Activated T-helper 9 cell treated with anti-CD3 and anti-CD28 coated beads, Interleukin-2, amount 50 U/mL, for 16 hours (primary cell): ENCODE measurements around the gene WDR37.
"Not testable (repeated sequence)": the region's sequence is repeated elsewhere in the genome, so short reads cannot be mapped to it uniquely, and the experiment has no call there.

ENCODE experiments used
- DNase-seq: peaks from one replicate; pipeline ENCODE4 v3.0.0-alpha.2; 2020; ENCODE audit warnings: low read depth

Gene WDR37

GRCh38 chr10:1153805-1154351 is 97.7 kb downstream of the WDR37 start:
- DNase-seq = no peak

GRCh38 chr10:1154531-1155295 is 98.5 kb downstream of the WDR37 start:
- no peak for DNase-seq

- DNase-seq = no peak
Measured at GRCh38 chr10:1155791-1156615, 99.8 kb downstream of the WDR37 start.

GRCh38 chr10:1156616-1156886 is 100.4 kb downstream of the WDR37 start:
- no peak for DNase-seq

GRCh38 chr10:1156921-1157614 is 100.9 kb downstream of the WDR37 start:
- DNase-seq = no peak

- DNase-seq = no peak
Measured at GRCh38 chr10:1157615-1157933, 101.4 kb downstream of the WDR37 start.

GRCh38 chr10:1158066-1158465 is 101.9 kb downstream of the WDR37 start:
- no peak for DNase-seq

GRCh38 chr10:1158536-1158935 is 102.4 kb downstream of the WDR37 start:
- not testable (repeated sequence) for DNase-seq

GRCh38 chr10:1159131-1160061 is 103.2 kb downstream of the WDR37 start:
- DNase-seq = no peak

GRCh38 chr10:1160561-1161314 is 104.6 kb downstream of the WDR37 start:
- no peak for DNase-seq

- not testable (repeated sequence) for DNase-seq
Measured at GRCh38 chr10:1161315-1161673, 105.1 kb downstream of the WDR37 start.

- DNase-seq = no peak
Measured at GRCh38 chr10:1162481-1163203, 106.5 kb downstream of the WDR37 start.

GRCh38 chr10:1163204-1163660 is 107.0 kb downstream of the WDR37 start:
- no peak for DNase-seq

- no peak for DNase-seq
Measured at GRCh38 chr10:1163831-1164230, 107.6 kb downstream of the WDR37 start.

- no peak for DNase-seq
Measured at GRCh38 chr10:1166101-1166827, 110.1 kb downstream of the WDR37 start.

GRCh38 chr10:1166828-1167275 is 110.7 kb downstream of the WDR37 start:
- no peak for DNase-seq

- DNase-seq = no peak
Measured at GRCh38 chr10:1168763-1169162, 112.6 kb downstream of the WDR37 start.

GRCh38 chr10:1169186-1169885 is 113.2 kb downstream of the WDR37 start:
- DNase-seq = no peak
